Measurements from ENCODE around the gene ZC2HC1B. TPM values are rescaled to one million over a fixed set of nuclear protein-coding genes. Genes with fewer than 3 reads are reported as not detected.

Gene ZC2HC1B
- total RNA-seq, 1 experiment from 2014 or later: not detected

GRCh38 chr6:143949962-143950361 is 85.7 kb downstream of the ZC2HC1B start:
- intact Hi-C loops (cut with micrococcal nuclease): no loop called here
- ChIA-PET POLR2A (no interaction called here), CTCF (interaction anchor here (4.3 kb wide), 1 partner anchor 10 kb away, joined by 27 read pairs; no protein-coding TSS in a partner anchor)
- no peaks in the 10 kb centered on the region for H3K27me3 Mint-ChIP-seq (ENCODE audit: insufficient read depth, unreplicated experiment)
- TF ChIP-seq CTCF (IDR thresholded peaks at IDR 0.05; ENCODE audit: unreplicated experiment): no peak
- no peak for DNase-seq (ENCODE audit: unreplicated experiment)
- H3K9me3 Mint-ChIP-seq (ENCODE audit: unreplicated experiment): no peaks in the 10 kb centered on the region
- H3K4me1 Mint-ChIP-seq (ENCODE audit: insufficient read depth, unreplicated experiment): no peaks in the 10 kb centered on the region
- no peak overlapping the region for H3K27ac Mint-ChIP-seq (ENCODE audit: low read depth, unreplicated experiment)
- no peak overlapping the region for H3K4me3 Mint-ChIP-seq (ENCODE audit: unreplicated experiment)
- peaks cover 6% of the 10 kb centered on the region for H3K36me3 Mint-ChIP-seq (ENCODE audit: insufficient read depth, unreplicated experiment)
- no TSS peak for BruUV-seq (replicated peaks)

GRCh38 chr6:143950875-143951274 is 86.6 kb downstream of the ZC2HC1B start:
- no peak for TF ChIP-seq CTCF (IDR thresholded peaks at IDR 0.05; ENCODE audit: unreplicated experiment)
- no peaks in the 10 kb centered on the region for H3K27me3 Mint-ChIP-seq (ENCODE audit: insufficient read depth, unreplicated experiment)
- no peak overlapping the region for H3K4me3 Mint-ChIP-seq (ENCODE audit: unreplicated experiment)
- no peaks in the 10 kb centered on the region for H3K9me3 Mint-ChIP-seq (ENCODE audit: unreplicated experiment)
- no peaks in the 10 kb centered on the region for H3K4me1 Mint-ChIP-seq (ENCODE audit: insufficient read depth, unreplicated experiment)
- peaks cover 6% of the 10 kb centered on the region for H3K36me3 Mint-ChIP-seq (ENCODE audit: insufficient read depth, unreplicated experiment)
- ChIA-PET CTCF (interaction anchor here (0.6 to 4.3 kb wide), 3 partner anchors 9 to 1383 kb away, joined by 3 to 27 read pairs (median 5); no protein-coding TSS in a partner anchor), POLR2A (interaction anchor here (0.8 kb wide), 1 partner anchor 99 kb away, joined by 3 read pairs; no protein-coding TSS in a partner anchor)
- no TSS peak for BruUV-seq (replicated peaks)
- DNase-seq (ENCODE audit: unreplicated experiment): no peak
- no peak overlapping the region for H3K27ac Mint-ChIP-seq (ENCODE audit: low read depth, unreplicated experiment)
- intact Hi-C loops (cut with micrococcal nuclease): no loop called here

GRCh38 chr6:143952060-143952778 is 87.9 kb downstream of the ZC2HC1B start:
- no peak for DNase-seq (ENCODE audit: unreplicated experiment)
- BruUV-seq (replicated peaks): no TSS peak
- POLR2A ChIA-PET: no interaction called here
- no peaks in the 10 kb centered on the region for H3K27me3 Mint-ChIP-seq (ENCODE audit: insufficient read depth, unreplicated experiment)
- H3K27ac Mint-ChIP-seq (ENCODE audit: low read depth, unreplicated experiment): no peak overlapping the region
- peaks cover 6% of the 10 kb centered on the region for H3K36me3 Mint-ChIP-seq (ENCODE audit: insufficient read depth, unreplicated experiment)
- CTCF ChIA-PET: interaction anchor here (0.6 to 5.0 kb wide), 6 partner anchors 8 to 62 kb away, joined by 3 to 27 read pairs (median 8); no protein-coding TSS in a partner anchor
- no peaks in the 10 kb centered on the region for H3K9me3 Mint-ChIP-seq (ENCODE audit: unreplicated experiment)
- intact Hi-C loops (cut with micrococcal nuclease): no loop called here
- H3K4me1 Mint-ChIP-seq (ENCODE audit: insufficient read depth, unreplicated experiment): no peaks in the 10 kb centered on the region
- TF ChIP-seq CTCF (IDR thresholded peaks at IDR 0.05; ENCODE audit: unreplicated experiment): no peak
- H3K4me3 Mint-ChIP-seq (ENCODE audit: unreplicated experiment): no peak overlapping the region

- Mint-ChIP-seq H3K27me3 (ENCODE audit: insufficient read depth, unreplicated experiment) (no peaks in the 10 kb centered on the region), H3K9me3 (ENCODE audit: unreplicated experiment) (no peaks in the 10 kb centered on the region), H3K4me3 (ENCODE audit: unreplicated experiment) (no peak overlapping the region), H3K36me3 (ENCODE audit: insufficient read depth, unreplicated experiment) (peaks cover 6% of the 10 kb centered on the region), H3K4me1 (ENCODE audit: insufficient read depth, unreplicated experiment) (no peaks in the 10 kb centered on the region), H3K27ac (ENCODE audit: low read depth, unreplicated experiment) (no peak overlapping the region)
- POLR2A ChIA-PET: interaction anchor here (0.9 kb wide), 1 partner anchor 14 kb away, joined by 3 read pairs; no protein-coding TSS in a partner anchor
- CTCF ChIA-PET: interaction anchor here (0.6 to 5.0 kb wide), 5 partner anchors 9 to 61 kb away, joined by 3 to 21 read pairs (median 3); no protein-coding TSS in a partner anchor
- no peak for TF ChIP-seq CTCF (IDR thresholded peaks at IDR 0.05; ENCODE audit: unreplicated experiment)
- BruUV-seq (replicated peaks): no TSS peak
- no peak for DNase-seq (ENCODE audit: unreplicated experiment)
- intact Hi-C loops (cut with micrococcal nuclease): no loop called here
Measured at GRCh38 chr6:143952947-143953701, 88.8 kb downstream of the ZC2HC1B start.
